ENCODE data around the gene CNPY2. TPM values are rescaled to one million over a fixed set of nuclear protein-coding genes. Genes with fewer than 3 reads are reported as not detected.
"Not testable (repeated sequence)": the region's sequence is repeated elsewhere in the genome, so short reads cannot be mapped to it uniquely, and the experiment has no call there.

CNPY2 gene
- total RNA-seq, 2 donors from 2014 or later, result 40.2 to 103 TPM

- DNase-seq (no peak), ATAC-seq (no peak)
- no peak for TF ChIP-seq CTCF (IDR thresholded peaks at IDR 0.05)
- TF ChIP-seq POLR2A (IDR thresholded peaks at IDR 0.05), result no peak
- H3K4me3 ChIP-seq, result no peak overlapping the region
- H3K36me3 ChIP-seq (replicated peaks in 1 of 2; ENCODE audit: insufficient read depth in 1 of 2, low read depth in 2 of 2), result peaks cover 3 to 23% of the 10 kb centered on the region in 2 donors
- H3K27me3 ChIP-seq, result no peaks in the 10 kb centered on the region
- intact Hi-C loops (cut with DNase I), result no loop called here
- H3K4me1 ChIP-seq, result peaks cover 21% of the 10 kb centered on the region
- 98 to 100% methylated on average over 2 of the region's 2 CpGs for WGBS, 2 donors
- no peak overlapping the region for H3K27ac ChIP-seq
- H3K9me3 ChIP-seq, result no peaks in the 10 kb centered on the region
Measured at GRCh38 chr12:56282579-56282978, 33.2 kb downstream of the CNPY2 start.

DNA sequence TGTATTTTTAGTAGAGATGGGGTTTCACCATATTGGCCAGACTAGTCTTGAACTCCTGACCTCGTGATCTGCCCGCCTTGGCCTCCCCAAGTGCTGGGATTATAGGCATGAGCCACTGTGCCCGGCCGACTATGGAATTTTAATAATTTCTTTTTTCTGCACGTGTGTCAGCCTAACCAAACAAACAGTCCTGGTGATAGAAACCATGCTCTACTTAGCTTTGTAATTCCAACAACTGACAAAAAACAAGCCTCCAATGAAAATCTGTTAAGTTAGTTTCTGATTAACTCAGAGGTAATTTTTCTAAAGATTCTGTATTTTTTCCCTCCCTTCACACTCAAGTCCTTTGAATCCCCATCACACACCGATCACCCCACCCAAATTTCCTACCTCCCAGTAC lies 33.8 kb downstream of the CNPY2 start:
- H3K9me3 ChIP-seq, result no peaks in the 10 kb centered on the region
- no peak overlapping the region for H3K27ac ChIP-seq
- ATAC-seq, result no peak
- H3K4me1 ChIP-seq, result peaks cover 19% of the 10 kb centered on the region
- H3K27me3 ChIP-seq, result no peaks in the 10 kb centered on the region
- no peak for DNase-seq
- no peak for TF ChIP-seq POLR2A (IDR thresholded peaks at IDR 0.05)
- TF ChIP-seq CTCF (IDR thresholded peaks at IDR 0.05), result no peak
- intact Hi-C loops (cut with DNase I), result no loop called here
- H3K4me3 ChIP-seq, result no peak overlapping the region
- peaks cover 3 to 23% of the 10 kb centered on the region in 2 donors for H3K36me3 ChIP-seq (replicated peaks in 1 of 2; ENCODE audit: insufficient read depth in 1 of 2, low read depth in 2 of 2)
- 74 to 87% methylated on average over 6 of the region's 6 CpGs for WGBS, 2 donors

DNA sequence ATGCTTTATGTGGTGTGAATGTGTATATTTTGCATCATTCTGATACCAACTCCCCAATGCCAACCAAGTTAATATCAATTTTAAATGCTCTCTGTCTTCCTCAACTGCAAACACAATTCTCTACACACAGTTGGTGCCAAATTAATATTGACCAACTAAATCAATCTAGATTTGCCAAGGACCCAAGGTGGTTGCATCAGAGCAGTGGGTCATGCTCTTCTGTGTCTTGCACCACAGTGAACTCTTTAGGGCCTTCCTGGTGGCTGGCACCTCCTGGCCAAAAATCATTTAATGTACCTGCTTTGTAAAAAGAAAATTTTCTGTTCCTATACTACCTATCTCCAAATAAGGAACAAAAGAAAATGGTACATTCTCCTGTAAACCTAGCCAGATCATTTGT lies 34.9 kb downstream of the CNPY2 start:
- Histone ChIP-seq H3K9me3 (no peaks in the 10 kb centered on the region), H3K27me3 (no peaks in the 10 kb centered on the region), H3K4me1 (peaks cover 9% of the 10 kb centered on the region), H3K36me3 (replicated peaks in 1 of 2; ENCODE audit: insufficient read depth in 1 of 2, low read depth in 2 of 2) (peaks cover 3 to 28% of the 10 kb centered on the region in 2 donors), H3K27ac (no peak overlapping the region), H3K4me3 (no peak overlapping the region)
- TF ChIP-seq CTCF (IDR thresholded peaks at IDR 0.05), result no peak
- no peak for TF ChIP-seq POLR2A (IDR thresholded peaks at IDR 0.05)
- intact Hi-C loops (cut with DNase I), result no loop called here
- DNase-seq (no peak), ATAC-seq (no peak)

GRCh38 chr12:56278905-56279304 lies 36.9 kb downstream of the CNPY2 start:
- no peak for DNase-seq
- no peaks in the 10 kb centered on the region for H3K9me3 ChIP-seq
- H3K36me3 ChIP-seq (replicated peaks in 1 of 2; ENCODE audit: insufficient read depth in 1 of 2, low read depth in 2 of 2), result peaks cover 0 to 38% of the 10 kb centered on the region in 2 donors
- H3K4me3 ChIP-seq, result no peak overlapping the region
- no peak for TF ChIP-seq POLR2A (IDR thresholded peaks at IDR 0.05)
- no peak for TF ChIP-seq CTCF (IDR thresholded peaks at IDR 0.05)
- intact Hi-C loops (cut with DNase I), result loop anchor here (10.0 kb wide), 1 partner anchor 64 kb away; no protein-coding TSS in a partner anchor
- no peaks in the 10 kb centered on the region for H3K27me3 ChIP-seq
- H3K27ac ChIP-seq, result no peak overlapping the region
- WGBS, 2 donors, result 95 to 98% methylated on average over 3 of the region's 3 CpGs
- ATAC-seq, result no peak
- H3K4me1 ChIP-seq, result no peaks in the 10 kb centered on the region

- no peak for DNase-seq
- TF ChIP-seq CTCF (IDR thresholded peaks at IDR 0.05) (no peak), POLR2A (IDR thresholded peaks at IDR 0.05) (no peak)
- Histone ChIP-seq H3K4me1 (no peaks in the 10 kb centered on the region), H3K4me3 (no peak overlapping the region), H3K9me3 (no peaks in the 10 kb centered on the region), H3K27me3 (no peaks in the 10 kb centered on the region), H3K27ac (no peak overlapping the region), H3K36me3 (replicated peaks in 1 of 2; ENCODE audit: insufficient read depth in 1 of 2, low read depth in 2 of 2) (peaks cover 0 to 30% of the 10 kb centered on the region in 2 donors)
- no peak for ATAC-seq
- intact Hi-C loops (cut with DNase I), result loop anchor here (10.0 kb wide), 1 partner anchor 59 kb away; no protein-coding TSS in a partner anchor
- WGBS, 2 donors, result 88 to 100% methylated on average over 2 of the region's 2 CpGs
Measured at GRCh38 chr12:56274299-56274698, 41.5 kb downstream of the CNPY2 start.

DNA sequence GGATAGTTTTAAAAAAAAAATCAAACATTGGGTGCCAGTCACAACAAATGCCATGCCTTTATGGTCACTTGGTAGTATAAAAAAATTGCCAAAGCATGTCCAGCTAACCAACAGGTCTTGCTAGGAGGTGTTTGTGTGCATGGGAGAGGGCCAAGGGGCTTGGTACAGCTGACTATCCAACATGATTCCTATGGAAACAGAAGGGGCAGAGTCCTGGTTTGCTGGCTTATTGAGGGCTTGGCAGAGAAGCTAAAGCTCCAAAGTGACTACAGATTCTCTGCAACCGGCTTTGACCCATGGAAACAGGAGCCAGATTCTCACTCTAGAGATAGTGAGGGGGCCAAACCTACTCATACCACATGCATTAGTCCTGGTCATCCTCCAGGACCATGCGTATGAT lies 43.3 kb downstream of the CNPY2 start:
- not testable (repeated sequence) for DNase-seq, H3K4me1 ChIP-seq, H3K27ac ChIP-seq, H3K27me3 ChIP-seq, H3K9me3 ChIP-seq, ATAC-seq, H3K4me3 ChIP-seq
- peaks cover 0 to 23% of the 10 kb centered on the region in 2 donors for H3K36me3 ChIP-seq (replicated peaks in 1 of 2; ENCODE audit: insufficient read depth in 1 of 2, low read depth in 2 of 2)
- WGBS, 2 donors, result 74 to 81% methylated on average over 2 of the region's 2 CpGs
- intact Hi-C loops (cut with DNase I), result loop anchor here (10.0 kb wide), 1 partner anchor 58 kb away; no protein-coding TSS in a partner anchor

Data from body of pancreas (tissue), 4 donors.